Gastroesophageal sphincter (tissue), 4 donors: ENCODE measurements around the gene RMP24.

Experiments used
- ATAC-seq: fragments of 150-250 bp; one replicate; pipeline ENCODE4 v1.9.1; 2016; ENCODE audit warnings: mild to moderate bottlenecking, moderate library complexity
- H3K27ac ChIP-seq, 4 donors: fragments of 200-600 bp; sonication (generic) in 3 of 4; 1 replicate in 3 of 4; 2 replicates in 1 of 4; pipeline ENCODE4 v1.5.1; 2016 to 2019
- H3K27me3 ChIP-seq: fragments of 200-600 bp; sonication (generic); one replicate; pipeline ENCODE4 v1.5.1; 2019
- H3K36me3 ChIP-seq, 2 donors: fragments of 200-600 bp; sonication (generic); one replicate each; pipeline ENCODE4 v1.5.1; 2019; ENCODE audit warnings: control low read depth in 1 of 2
- H3K4me1 ChIP-seq, 3 donors: fragments of 200-600 bp; sonication (generic); 1 replicate in 2 of 3; 2 replicates in 1 of 3; pipeline ENCODE4 v1.5.1; 2016 to 2019; ENCODE audit warnings: control low read depth in 2 of 3
- H3K4me3 ChIP-seq, 2 donors: fragments of 200-600 bp; sonication (generic); one replicate each; pipeline ENCODE4 v1.5.1; 2019; ENCODE audit warnings: mild to moderate bottlenecking in 1 of 2, moderate library complexity in 1 of 2
- H3K9me3 ChIP-seq, 3 donors: fragments of 200-600 bp; sonication (generic); one replicate each; pipeline ENCODE4 v1.5.1; 2017 to 2019; ENCODE audit warnings: control low read depth in 2 of 3
- EP300 ChIP-seq: sonication (generic); formaldehyde crosslinking; IDR thresholded peaks from one replicate; pipeline ENCODE4 v1.6.1; 2017; ENCODE audit warnings: antibody characterized with exemption, mild to moderate bottlenecking
- POLR2A ChIP-seq, 2 donors: fragments of 450-650 bp; IDR thresholded peaks; one replicate each; pipeline ENCODE4 v1.6.1; 2017; ENCODE audit warnings: antibody characterized with exemption in 2 of 2, mild to moderate bottlenecking in 2 of 2, moderate library complexity in 1 of 2
- POLR2AphosphoS5 ChIP-seq: sonication (generic); formaldehyde crosslinking; IDR thresholded peaks from one replicate; pipeline ENCODE4 v1.6.1; 2017; ENCODE audit warnings: antibody characterized with exemption
- WGBS, 2 donors: methylation state at CpG; one replicate each; pipeline ENCODE4 v1.1.5; 2018; ENCODE audit warnings: low coverage in 1 of 2; 5-methylcytosine and 5-hydroxymethylcytosine counted together
- TF ChIP-seq, protein P1 (sequence below), 4 experiments: fragments of 200-600 bp in 2 of 4; fragments of 450-650 bp in 2 of 4; sonication (generic) in 1 of 4; IDR thresholded peaks; one replicate each; pipeline ENCODE4 v1.5.1; 2017 to 2019; ENCODE audit warnings: antibody characterized with exemption in 4 of 4, mild to moderate bottlenecking in 2 of 4, moderate library complexity in 2 of 4

Gene RMP24

DNA sequence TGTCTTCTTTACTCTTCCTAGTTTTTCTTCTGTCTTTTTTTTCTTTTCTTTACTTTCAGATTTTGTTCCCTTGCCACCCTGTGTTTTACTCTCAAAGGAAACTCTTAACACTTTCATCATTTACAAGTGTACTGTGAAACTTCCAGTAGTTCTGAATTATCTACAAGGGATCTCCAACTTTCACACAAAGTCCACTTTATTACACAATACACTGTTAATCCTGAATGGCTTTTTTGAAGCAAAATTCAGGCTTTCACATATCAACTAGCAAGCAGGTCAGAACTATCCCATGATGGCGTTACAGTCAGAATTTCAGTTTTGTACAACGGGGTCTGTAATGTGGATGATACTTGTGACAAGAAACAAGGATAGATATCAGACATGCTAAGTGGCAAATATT lies 34.5 kb downstream of the RMP24 start:
- ATAC-seq, result no peak
- TF ChIP-seq POLR2A (IDR thresholded peaks at IDR 0.05), result no peak
- no peak for TF ChIP-seq POLR2AphosphoS5
- no peak for TF ChIP-seq EP300
- TF ChIP-seq, protein P1, sequence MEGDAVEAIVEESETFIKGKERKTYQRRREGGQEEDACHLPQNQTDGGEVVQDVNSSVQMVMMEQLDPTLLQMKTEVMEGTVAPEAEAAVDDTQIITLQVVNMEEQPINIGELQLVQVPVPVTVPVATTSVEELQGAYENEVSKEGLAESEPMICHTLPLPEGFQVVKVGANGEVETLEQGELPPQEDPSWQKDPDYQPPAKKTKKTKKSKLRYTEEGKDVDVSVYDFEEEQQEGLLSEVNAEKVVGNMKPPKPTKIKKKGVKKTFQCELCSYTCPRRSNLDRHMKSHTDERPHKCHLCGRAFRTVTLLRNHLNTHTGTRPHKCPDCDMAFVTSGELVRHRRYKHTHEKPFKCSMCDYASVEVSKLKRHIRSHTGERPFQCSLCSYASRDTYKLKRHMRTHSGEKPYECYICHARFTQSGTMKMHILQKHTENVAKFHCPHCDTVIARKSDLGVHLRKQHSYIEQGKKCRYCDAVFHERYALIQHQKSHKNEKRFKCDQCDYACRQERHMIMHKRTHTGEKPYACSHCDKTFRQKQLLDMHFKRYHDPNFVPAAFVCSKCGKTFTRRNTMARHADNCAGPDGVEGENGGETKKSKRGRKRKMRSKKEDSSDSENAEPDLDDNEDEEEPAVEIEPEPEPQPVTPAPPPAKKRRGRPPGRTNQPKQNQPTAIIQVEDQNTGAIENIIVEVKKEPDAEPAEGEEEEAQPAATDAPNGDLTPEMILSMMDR (IDR thresholded peaks at IDR 0.05), result no peak
- no peak overlapping the region for H3K4me3 ChIP-seq
- no peaks in the 10 kb centered on the region for H3K27me3 ChIP-seq
- H3K9me3 ChIP-seq, result no peaks in the 10 kb centered on the region
- H3K36me3 ChIP-seq, result no peaks in the 10 kb centered on the region
- no peak overlapping the region for H3K27ac ChIP-seq
- 80 to 90% methylated on average over 2 of the region's 2 CpGs for WGBS, 2 donors
- no peaks in the 10 kb centered on the region for H3K4me1 ChIP-seq

GRCh38 chr18:36009214-36009613 lies 36.7 kb downstream of the RMP24 start:
- ATAC-seq, result no peak
- 33 to 76% methylated on average over 1 to 3 of the region's 3 CpGs for WGBS, 2 donors
- H3K4me3 ChIP-seq, result no peak overlapping the region
- no peaks in the 10 kb centered on the region for H3K36me3 ChIP-seq
- H3K4me1 ChIP-seq, result no peaks in the 10 kb centered on the region
- TF ChIP-seq POLR2A (IDR thresholded peaks at IDR 0.05), result no peak
- TF ChIP-seq EP300, result no peak
- no peak for TF ChIP-seq POLR2AphosphoS5
- no peaks in the 10 kb centered on the region for H3K9me3 ChIP-seq
- H3K27ac ChIP-seq, result no peak overlapping the region
- no peaks in the 10 kb centered on the region for H3K27me3 ChIP-seq

GRCh38 chr18:36012891-36013290 lies 40.4 kb downstream of the RMP24 start:
- Histone ChIP-seq H3K4me1 (no peaks in the 10 kb centered on the region), H3K9me3 (no peaks in the 10 kb centered on the region), H3K36me3 (no peaks in the 10 kb centered on the region), H3K4me3 (no peak overlapping the region), H3K27ac (no peak overlapping the region), H3K27me3 (no peaks in the 10 kb centered on the region)
- TF ChIP-seq EP300 (no peak), POLR2A (IDR thresholded peaks at IDR 0.05) (no peak), POLR2AphosphoS5 (no peak)
- TF ChIP-seq, protein P1 (IDR thresholded peaks at IDR 0.05), result no peak
- no peak for ATAC-seq
- 98 to 100% methylated on average over 1 to 2 of the region's 2 CpGs for WGBS, 2 donors

DNA sequence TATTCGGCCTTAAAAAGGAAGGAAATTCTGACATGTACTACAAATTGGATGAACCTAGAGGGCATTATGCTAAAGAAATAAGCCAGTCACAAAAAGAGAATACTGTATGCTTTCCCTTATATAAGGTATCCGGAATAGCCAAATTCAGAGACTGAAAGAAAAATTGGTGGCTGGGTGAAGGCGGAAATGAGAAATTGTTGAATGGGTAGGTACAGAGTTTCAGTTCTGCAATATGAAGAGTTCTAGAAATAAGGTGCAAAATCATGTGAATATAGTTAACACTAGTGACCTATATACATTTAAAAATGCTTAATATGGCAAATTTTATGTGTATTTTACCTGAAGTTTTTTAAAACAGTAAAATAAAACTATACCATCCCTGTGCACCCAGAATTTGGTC lies 43.1 kb downstream of the RMP24 start:
- no peaks in the 10 kb centered on the region for H3K9me3 ChIP-seq
- H3K4me1 ChIP-seq, result no peaks in the 10 kb centered on the region
- WGBS, 2 donors, result 89 to 95% methylated on average over 2 to 3 of the region's 3 CpGs
- H3K27ac ChIP-seq, result no peak overlapping the region
- no peaks in the 10 kb centered on the region for H3K36me3 ChIP-seq
- H3K27me3 ChIP-seq, result no peaks in the 10 kb centered on the region
- ATAC-seq, result no peak
- no peak for TF ChIP-seq POLR2A (IDR thresholded peaks at IDR 0.05)
- no peak for TF ChIP-seq EP300
- TF ChIP-seq, protein P1 (IDR thresholded peaks at IDR 0.05), result no peak
- TF ChIP-seq POLR2AphosphoS5, result no peak
- no peak overlapping the region for H3K4me3 ChIP-seq

DNA sequence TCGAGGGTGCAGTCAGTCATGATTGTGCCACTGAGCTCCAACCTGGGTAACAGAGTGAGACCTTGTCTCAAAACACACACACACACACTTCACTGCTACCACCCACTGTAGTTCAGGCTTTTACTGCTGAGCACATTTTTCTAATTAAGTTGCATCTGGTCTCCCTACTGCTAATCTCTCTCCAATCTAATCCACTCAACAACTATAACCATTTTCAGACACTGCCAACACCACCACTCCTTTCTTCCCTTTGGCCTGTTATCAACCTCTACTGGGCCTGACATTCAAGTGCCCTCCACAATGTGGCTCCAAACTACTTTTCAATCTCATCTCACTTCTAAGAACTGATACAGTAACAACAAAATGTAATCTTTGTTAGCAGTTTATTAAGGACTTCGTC lies 44.8 kb downstream of the RMP24 start:
- TF ChIP-seq, protein P1 (IDR thresholded peaks at IDR 0.05), result no peak
- TF ChIP-seq EP300 (no peak), POLR2A (IDR thresholded peaks at IDR 0.05) (no peak), POLR2AphosphoS5 (no peak)
- no peaks in the 10 kb centered on the region for H3K4me1 ChIP-seq
- no peak overlapping the region for H3K27ac ChIP-seq
- H3K4me3 ChIP-seq, result no peak overlapping the region
- no peak for ATAC-seq
- WGBS, 2 donors, result 71 to 79% methylated on average over 2 of the region's 2 CpGs
- no peaks in the 10 kb centered on the region for H3K27me3 ChIP-seq
- H3K36me3 ChIP-seq, result no peaks in the 10 kb centered on the region
- no peaks in the 10 kb centered on the region for H3K9me3 ChIP-seq
